Memory B cell (primary cell): Measurements from ENCODE around the gene PAX7.

Source experiments
- ATAC-seq: fragments of 150-1000 bp; cut with Tn5 transposase; 2 replicates; pipeline ENCODE4 v1.10.0; 2021; ENCODE audit warnings: low read depth, mild to moderate bottlenecking, moderate library complexity
- DNase-seq, 2 donors: peaks; one replicate each; pipeline ENCODE4 v3.0.0; 2022; ENCODE audit warnings: low spot score in 2 of 2
- H3K27ac Mint-ChIP-seq: one replicate; pipeline ENCODE4 v1.8.0; 2022; ENCODE audit warnings: mild to moderate bottlenecking, moderate library complexity, mixed read lengths
- H3K27me3 Mint-ChIP-seq: one replicate; pipeline ENCODE4 v1.8.0; 2022; ENCODE audit warnings: mixed read lengths
- H3K36me3 Mint-ChIP-seq: one replicate; pipeline ENCODE4 v1.8.0; 2022; ENCODE audit warnings: mild to moderate bottlenecking, mixed read lengths
- H3K4me1 Mint-ChIP-seq: one replicate; pipeline ENCODE4 v1.8.0; 2022; ENCODE audit warnings: mixed read lengths
- H3K4me3 Mint-ChIP-seq: one replicate; pipeline ENCODE4 v1.8.0; 2022; ENCODE audit warnings: mild to moderate bottlenecking, moderate library complexity, mixed read lengths
- H3K9me3 Mint-ChIP-seq: one replicate; pipeline ENCODE4 v1.8.0; 2022; ENCODE audit warnings: mixed read lengths

Gene PAX7

GRCh38 chr1:18707696-18708257 lies 77.1 kb downstream of the PAX7 start:
- Mint-ChIP-seq H3K27me3 (peaks cover 11% of the 10 kb centered on the region), H3K4me3 (no peak overlapping the region), H3K9me3 (no peaks in the 10 kb centered on the region), H3K4me1 (no peaks in the 10 kb centered on the region), H3K27ac (no peak overlapping the region), H3K36me3 (no peaks in the 10 kb centered on the region)
- no peak for ATAC-seq
- DNase-seq = no peak

- DNase-seq (no peak), ATAC-seq (no peak)
- Mint-ChIP-seq H3K9me3 (no peaks in the 10 kb centered on the region), H3K27ac (no peak overlapping the region), H3K4me1 (no peaks in the 10 kb centered on the region), H3K4me3 (no peak overlapping the region), H3K27me3 (peaks cover 12% of the 10 kb centered on the region), H3K36me3 (no peaks in the 10 kb centered on the region)
These were observed 79.4 kb downstream of the PAX7 start for GRCh38 chr1:18710002-18710401.

GRCh38 chr1:18711003-18711402 lies 80.4 kb downstream of the PAX7 start:
- no peaks in the 10 kb centered on the region for H3K36me3 Mint-ChIP-seq
- ATAC-seq = no peak
- H3K27ac Mint-ChIP-seq = no peak overlapping the region
- no peak overlapping the region for H3K4me3 Mint-ChIP-seq
- no peaks in the 10 kb centered on the region for H3K4me1 Mint-ChIP-seq
- H3K27me3 Mint-ChIP-seq = peaks cover 17% of the 10 kb centered on the region
- no peak for DNase-seq
- no peaks in the 10 kb centered on the region for H3K9me3 Mint-ChIP-seq

- H3K4me1 Mint-ChIP-seq = peaks cover 6% of the 10 kb centered on the region
- H3K36me3 Mint-ChIP-seq = no peaks in the 10 kb centered on the region
- ATAC-seq = no peak
- no peak for DNase-seq
- H3K4me3 Mint-ChIP-seq = no peak overlapping the region
- peaks cover 23% of the 10 kb centered on the region for H3K27me3 Mint-ChIP-seq
- no peak overlapping the region for H3K27ac Mint-ChIP-seq
- H3K9me3 Mint-ChIP-seq = no peaks in the 10 kb centered on the region
These were observed 81.0 kb downstream of the PAX7 start for GRCh38 chr1:18711536-18712251.

GRCh38 chr1:18712252-18712600 lies 81.6 kb downstream of the PAX7 start:
- Mint-ChIP-seq H3K4me1 (peaks cover 6% of the 10 kb centered on the region), H3K9me3 (no peaks in the 10 kb centered on the region), H3K27me3 (peaks cover 23% of the 10 kb centered on the region), H3K27ac (no peak overlapping the region), H3K4me3 (no peak overlapping the region), H3K36me3 (no peaks in the 10 kb centered on the region)
- ATAC-seq (no peak), DNase-seq (no peak)

- Mint-ChIP-seq H3K27ac (no peak overlapping the region), H3K27me3 (peaks cover 25% of the 10 kb centered on the region), H3K4me1 (peaks cover 10% of the 10 kb centered on the region), H3K9me3 (no peaks in the 10 kb centered on the region), H3K36me3 (no peaks in the 10 kb centered on the region), H3K4me3 (no peak overlapping the region)
- ATAC-seq (no peak), DNase-seq (no peak)
These were observed 83.9 kb downstream of the PAX7 start for GRCh38 chr1:18714404-18715175.

- H3K9me3 Mint-ChIP-seq = no peaks in the 10 kb centered on the region
- no peaks in the 10 kb centered on the region for H3K36me3 Mint-ChIP-seq
- DNase-seq (no peak), ATAC-seq (peak; percentile 58)
- peaks cover 13% of the 10 kb centered on the region for H3K4me1 Mint-ChIP-seq
- peaks cover 33% of the 10 kb centered on the region for H3K27me3 Mint-ChIP-seq
- H3K27ac Mint-ChIP-seq = no peak overlapping the region
- peak overlapping the region; percentile 67 for H3K4me3 Mint-ChIP-seq
These were observed 85.6 kb downstream of the PAX7 start for GRCh38 chr1:18716112-18716784.

GRCh38 chr1:18716785-18717678 lies 86.4 kb downstream of the PAX7 start:
- no peaks in the 10 kb centered on the region for H3K9me3 Mint-ChIP-seq
- H3K4me3 Mint-ChIP-seq = peak overlapping the region; percentile 67
- H3K36me3 Mint-ChIP-seq = no peaks in the 10 kb centered on the region
- no peak overlapping the region for H3K27ac Mint-ChIP-seq
- ATAC-seq (no peak), DNase-seq (no peak)
- peaks cover 13% of the 10 kb centered on the region for H3K4me1 Mint-ChIP-seq
- peaks cover 37% of the 10 kb centered on the region for H3K27me3 Mint-ChIP-seq

GRCh38 chr1:18719786-18720451 lies 89.3 kb downstream of the PAX7 start:
- Mint-ChIP-seq H3K36me3 (no peaks in the 10 kb centered on the region), H3K27me3 (peaks cover 43% of the 10 kb centered on the region), H3K4me3 (no peak overlapping the region), H3K9me3 (no peaks in the 10 kb centered on the region), H3K27ac (no peak overlapping the region), H3K4me1 (peaks cover 13% of the 10 kb centered on the region)
- DNase-seq (no peak), ATAC-seq (no peak)

GRCh38 chr1:18721041-18721440 lies 90.4 kb downstream of the PAX7 start:
- H3K27me3 Mint-ChIP-seq = peaks cover 42% of the 10 kb centered on the region
- H3K4me3 Mint-ChIP-seq = no peak overlapping the region
- H3K9me3 Mint-ChIP-seq = no peaks in the 10 kb centered on the region
- ATAC-seq (no peak), DNase-seq (no peak)
- no peaks in the 10 kb centered on the region for H3K36me3 Mint-ChIP-seq
- H3K4me1 Mint-ChIP-seq = peaks cover 13% of the 10 kb centered on the region
- H3K27ac Mint-ChIP-seq = no peak overlapping the region

GRCh38 chr1:18721776-18722175 lies 91.1 kb downstream of the PAX7 start:
- ATAC-seq (no peak), DNase-seq (no peak)
- H3K27me3 Mint-ChIP-seq = peaks cover 36% of the 10 kb centered on the region
- peaks cover 8% of the 10 kb centered on the region for H3K4me1 Mint-ChIP-seq
- no peak overlapping the region for H3K4me3 Mint-ChIP-seq
- no peak overlapping the region for H3K27ac Mint-ChIP-seq
- H3K36me3 Mint-ChIP-seq = no peaks in the 10 kb centered on the region
- no peaks in the 10 kb centered on the region for H3K9me3 Mint-ChIP-seq

GRCh38 chr1:18722270-18722669 lies 91.6 kb downstream of the PAX7 start:
- DNase-seq (no peak), ATAC-seq (no peak)
- H3K4me1 Mint-ChIP-seq = peaks cover 6% of the 10 kb centered on the region
- no peak overlapping the region for H3K27ac Mint-ChIP-seq
- no peaks in the 10 kb centered on the region for H3K36me3 Mint-ChIP-seq
- H3K4me3 Mint-ChIP-seq = no peak overlapping the region
- peaks cover 40% of the 10 kb centered on the region for H3K27me3 Mint-ChIP-seq
- no peaks in the 10 kb centered on the region for H3K9me3 Mint-ChIP-seq

GRCh38 chr1:18723206-18723605 lies 92.6 kb downstream of the PAX7 start:
- Mint-ChIP-seq H3K4me1 (peaks cover 3% of the 10 kb centered on the region), H3K9me3 (no peaks in the 10 kb centered on the region), H3K27ac (no peak overlapping the region), H3K36me3 (no peaks in the 10 kb centered on the region), H3K27me3 (peaks cover 41% of the 10 kb centered on the region), H3K4me3 (no peak overlapping the region)
- DNase-seq (no peak), ATAC-seq (no peak)
